GM18858 (cell line): Measurements from ENCODE around the gene UNK.

Experiments
- ATAC-seq: cut with Tn5 transposase; IDR thresholded peaks from one replicate; pipeline ENCODE4 v1.9.1; 2021; ENCODE audit not compliant: unreplicated experiment

The UNK gene

GRCh38 chr17:75832164-75832651, 47.6 kb downstream of the UNK start:
- ATAC-seq: no peak

GRCh38 chr17:75832652-75833400, 48.2 kb downstream of the UNK start:
- no peak for ATAC-seq

- ATAC-seq: no peak
These were observed 49.8 kb downstream of the UNK start for GRCh38 chr17:75834279-75834920.

- ATAC-seq: no peak
These were observed 50.5 kb downstream of the UNK start for GRCh38 chr17:75834928-75835653.

GRCh38 chr17:75835654-75835987, 51.0 kb downstream of the UNK start:
- ATAC-seq: no peak

- ATAC-seq: no peak
These were observed 52.0 kb downstream of the UNK start for GRCh38 chr17:75836605-75837004.

GRCh38 chr17:75837899-75838298, 53.3 kb downstream of the UNK start:
- ATAC-seq: no peak

GRCh38 chr17:75838410-75838809, 53.8 kb downstream of the UNK start:
- ATAC-seq: no peak

GRCh38 chr17:75839942-75840798, 55.6 kb downstream of the UNK start:
- ATAC-seq: no peak

- ATAC-seq: no peak
These were observed 56.2 kb downstream of the UNK start for GRCh38 chr17:75840799-75841164.

GRCh38 chr17:75842411-75842810, 57.8 kb downstream of the UNK start:
- ATAC-seq: no peak

- no peak for ATAC-seq
These were observed 58.5 kb downstream of the UNK start for GRCh38 chr17:75842963-75843576.

GRCh38 chr17:75843577-75844529, 59.2 kb downstream of the UNK start, which contains the start of gene UNC13D:
Gene UNC13D, minus strand, starts transcription at chr17:75844404. Its CDS starts 67 bp downstream, at chr17:75844337.
- no peak for ATAC-seq

- no peak for ATAC-seq
These were observed 60.0 kb downstream of the UNK start for GRCh38 chr17:75844530-75845057.

GRCh38 chr17:75845058-75845711, 60.6 kb downstream of the UNK start:
- no peak for ATAC-seq

- ATAC-seq: no peak
These were observed 61.5 kb downstream of the UNK start for GRCh38 chr17:75845933-75846691.

- no peak for ATAC-seq
These were observed 62.3 kb downstream of the UNK start for GRCh38 chr17:75846692-75847613.
